Measurements from ENCODE around the gene SH2D5. TPM values are rescaled to one million over a fixed set of nuclear protein-coding genes. Genes with fewer than 3 reads are reported as not detected.

SH2D5 gene
- total RNA-seq, result 0.64 TPM

DNA sequence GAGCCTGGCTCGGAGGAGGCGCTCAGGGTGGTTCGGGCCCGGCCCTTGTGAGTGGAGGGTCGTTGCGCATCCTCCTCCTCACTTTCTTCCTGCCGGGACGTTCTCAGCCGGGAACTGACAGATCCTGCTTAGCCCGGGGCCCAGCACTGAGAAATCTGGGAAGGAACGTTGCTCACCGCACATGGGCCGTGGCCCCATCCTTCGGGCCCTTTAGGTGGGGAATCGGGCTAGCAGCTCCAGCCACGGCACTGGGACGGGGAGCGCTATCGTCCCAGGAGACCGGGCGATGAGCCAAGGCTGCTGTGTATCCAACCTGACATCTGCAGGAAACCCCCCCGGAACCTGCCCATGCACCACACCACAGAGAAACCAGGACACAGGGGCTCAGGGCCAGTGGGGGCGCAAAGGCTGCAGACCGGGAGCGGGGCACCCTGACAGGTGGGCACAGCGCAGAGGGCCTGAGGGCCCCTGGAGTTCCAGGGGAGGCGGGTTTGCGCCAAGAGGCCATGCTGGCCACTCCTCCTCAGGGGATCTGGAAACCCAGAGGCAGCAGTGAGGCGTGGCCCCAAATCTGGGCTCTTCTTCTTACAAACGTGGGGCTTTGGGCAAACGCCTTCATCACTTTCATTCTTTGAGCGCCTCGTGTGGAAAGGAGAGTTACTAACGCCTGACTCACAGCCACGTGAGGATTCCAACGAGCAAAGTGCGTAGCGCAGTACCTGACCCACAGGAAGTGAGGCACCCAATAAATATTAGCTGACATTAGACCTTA, at the start of gene SH2D5:
TSS of gene SH2D5 (minus strand) at position 116 of the 772 bp plus-strand sequence. CDS start 4,659 bp downstream, outside the sequence.
- ATAC-seq, result peak; percentile 75

DNA sequence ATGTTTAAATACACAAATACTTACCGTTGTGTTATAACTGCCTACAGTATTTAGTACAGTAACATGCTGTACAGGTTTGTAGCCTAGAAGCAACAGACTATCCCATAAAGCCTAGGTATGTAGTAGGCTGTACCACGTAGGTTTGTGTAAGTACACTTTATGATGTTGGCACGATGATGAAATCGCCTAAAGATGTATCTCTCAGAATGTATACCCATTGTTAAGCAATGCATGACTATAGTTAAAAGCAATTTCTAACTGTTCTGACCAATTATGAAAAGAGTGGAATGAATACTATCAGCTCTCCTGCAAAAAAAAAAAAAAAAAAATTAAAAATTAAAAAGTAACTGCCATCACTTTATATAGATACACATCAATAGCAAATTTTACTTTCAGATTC, 43.2 kb upstream of the SH2D5 start:
- ATAC-seq, result no peak

DNA sequence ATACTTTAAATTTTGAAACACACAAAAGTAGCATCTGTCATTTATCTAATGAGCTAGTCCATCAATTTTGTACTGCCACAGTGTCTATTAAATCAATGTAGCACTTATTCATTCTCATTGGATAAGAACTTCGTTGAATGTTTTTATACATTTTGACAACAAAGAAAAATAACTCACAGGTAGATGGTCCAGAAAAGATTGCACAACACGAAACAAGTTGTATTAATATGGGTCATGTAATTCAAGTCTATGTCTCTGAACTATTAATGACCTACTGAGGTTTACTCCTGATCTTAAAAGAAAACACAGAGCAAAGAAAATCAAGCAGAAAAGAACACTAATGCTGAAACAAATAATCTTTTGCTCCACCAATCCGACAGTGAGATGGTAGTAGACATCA, 39.3 kb upstream of the SH2D5 start:
- ATAC-seq, result no peak

DNA sequence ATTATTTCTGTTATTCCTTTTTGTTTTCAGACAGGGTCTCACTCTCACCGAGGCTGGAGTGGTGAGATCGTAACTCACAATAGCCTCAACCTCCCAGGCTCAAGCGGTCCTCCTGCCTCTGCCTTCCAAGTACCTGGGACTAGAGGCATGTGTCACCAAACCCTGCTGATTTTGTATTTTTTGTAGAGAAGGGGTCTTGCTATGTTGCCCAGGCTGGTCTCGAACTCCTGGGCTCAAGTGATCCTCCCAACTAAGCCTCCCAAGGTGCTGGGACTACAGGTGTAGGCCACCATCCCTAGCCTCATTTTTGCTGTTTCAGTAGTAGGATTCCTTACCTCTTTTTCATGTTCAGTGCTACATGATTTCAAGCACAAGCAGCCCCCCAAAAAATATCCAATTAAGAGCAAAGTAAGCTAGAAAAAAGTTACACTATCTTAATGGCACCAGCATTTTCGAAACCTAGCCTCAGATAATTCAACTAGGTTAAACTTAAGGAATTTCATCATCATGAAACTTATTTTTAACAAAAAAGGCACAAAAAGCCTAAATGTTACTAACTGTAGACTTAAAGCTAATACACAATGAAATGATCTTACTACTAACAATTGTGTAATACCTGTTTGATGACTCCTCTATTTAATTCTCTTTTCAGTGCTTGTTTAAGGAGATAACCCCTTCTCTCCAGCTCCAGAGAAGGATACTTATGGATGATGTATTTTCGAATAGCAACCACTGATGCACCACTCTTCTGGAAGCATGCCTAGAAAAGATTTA, 38.0 kb upstream of the SH2D5 start:
- ATAC-seq, result no peak

DNA sequence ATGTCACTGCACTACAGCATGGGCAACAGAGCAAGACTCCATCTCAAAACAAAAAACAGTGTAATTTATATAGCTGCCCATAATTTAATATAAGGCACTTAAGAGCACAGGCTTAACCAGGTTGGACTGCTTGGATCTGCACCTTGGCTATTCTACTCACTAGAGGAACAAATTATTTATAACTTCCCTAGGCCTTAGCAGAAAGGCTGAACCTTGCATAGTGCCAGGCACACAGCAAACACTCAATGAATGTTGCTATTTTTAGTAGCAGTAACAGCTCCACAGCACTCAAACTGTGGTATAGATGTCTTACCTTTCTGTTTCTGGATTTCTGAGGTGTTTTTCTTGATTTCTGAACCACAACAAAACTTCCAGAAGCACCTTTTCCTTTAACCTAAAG, 34.8 kb upstream of the SH2D5 start:
- no peak for ATAC-seq

DNA sequence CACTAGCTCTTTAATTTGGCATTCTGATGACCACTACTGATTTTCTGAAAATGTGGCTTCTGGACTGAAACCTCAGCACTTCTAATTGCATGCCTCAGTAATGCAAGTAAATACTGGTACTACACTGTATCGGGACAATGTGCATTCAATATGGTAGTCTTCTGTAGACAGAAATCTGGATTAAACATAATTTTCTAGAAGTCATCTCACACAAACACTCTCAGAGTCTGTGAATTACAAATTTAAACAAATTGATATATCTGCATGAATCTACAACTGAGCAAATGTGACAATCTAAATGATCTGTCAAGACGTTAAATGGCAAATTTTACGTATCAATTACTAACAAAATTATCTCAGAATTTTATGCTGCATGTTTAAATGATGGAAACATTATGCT, 30.9 kb upstream of the SH2D5 start:
- ATAC-seq, result no peak

DNA sequence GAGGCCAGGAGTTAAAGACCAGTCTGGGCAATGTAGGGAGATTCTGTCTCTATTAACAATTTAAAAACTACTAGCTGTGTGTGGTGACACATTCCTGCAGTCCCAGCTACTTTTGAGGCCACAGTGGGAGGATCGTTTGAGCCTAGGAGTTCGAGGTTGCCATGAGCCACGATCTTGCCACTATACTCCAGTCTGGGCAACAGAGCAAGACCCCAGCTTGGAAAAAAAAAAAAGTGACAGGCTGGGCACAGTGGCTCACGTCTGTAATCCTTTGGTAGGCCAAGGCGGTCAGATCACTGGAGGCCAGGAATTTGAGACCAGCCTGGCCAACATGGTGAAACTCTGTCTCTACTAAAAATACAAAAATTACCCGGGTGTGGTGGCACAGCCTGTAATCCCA, 27.8 kb upstream of the SH2D5 start:
- ATAC-seq, result no peak

DNA sequence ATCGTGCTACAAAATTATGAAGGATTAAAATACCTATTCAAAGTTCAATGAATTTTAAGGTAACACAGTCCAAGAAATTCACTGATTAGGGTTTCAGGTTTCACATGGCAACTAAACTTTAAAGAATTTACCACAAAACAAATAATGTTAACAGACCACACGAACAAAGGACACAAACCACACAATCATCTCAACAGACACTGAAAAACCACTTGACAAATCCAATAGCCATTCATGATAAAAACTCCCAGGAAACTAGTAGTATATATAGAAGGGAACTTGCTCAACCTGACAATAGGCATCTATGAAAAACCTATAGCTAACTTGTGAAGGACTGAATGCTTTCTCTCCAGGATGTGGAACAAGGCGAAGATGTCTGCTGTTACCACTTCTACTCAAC, 21.1 kb upstream of the SH2D5 start:
- no peak for ATAC-seq

DNA sequence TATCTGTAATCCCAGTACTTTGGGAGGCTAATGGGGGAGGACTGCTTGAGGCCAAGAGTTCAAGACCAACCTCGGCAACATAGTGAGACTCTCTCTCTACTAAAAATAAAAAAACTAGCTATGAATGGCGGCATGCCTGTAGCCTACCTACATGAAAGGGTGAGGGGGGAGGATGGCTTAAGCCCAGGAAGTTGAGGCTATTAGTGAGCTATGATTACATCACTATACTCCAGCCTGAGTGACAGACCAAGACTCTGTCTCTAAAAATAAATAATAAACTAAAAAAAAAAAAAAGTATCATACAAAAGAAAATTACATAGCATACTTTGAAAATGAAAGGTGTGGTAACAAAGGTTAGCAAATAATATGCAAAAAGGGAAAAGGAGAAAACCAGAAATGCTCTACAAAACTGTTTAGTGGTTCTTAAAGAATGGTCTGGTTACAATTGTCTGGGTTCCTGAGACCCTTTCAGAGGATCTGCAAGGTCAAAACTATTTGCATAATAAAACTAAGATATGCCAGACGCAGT, 19.0 kb upstream of the SH2D5 start:
- no peak for ATAC-seq

DNA sequence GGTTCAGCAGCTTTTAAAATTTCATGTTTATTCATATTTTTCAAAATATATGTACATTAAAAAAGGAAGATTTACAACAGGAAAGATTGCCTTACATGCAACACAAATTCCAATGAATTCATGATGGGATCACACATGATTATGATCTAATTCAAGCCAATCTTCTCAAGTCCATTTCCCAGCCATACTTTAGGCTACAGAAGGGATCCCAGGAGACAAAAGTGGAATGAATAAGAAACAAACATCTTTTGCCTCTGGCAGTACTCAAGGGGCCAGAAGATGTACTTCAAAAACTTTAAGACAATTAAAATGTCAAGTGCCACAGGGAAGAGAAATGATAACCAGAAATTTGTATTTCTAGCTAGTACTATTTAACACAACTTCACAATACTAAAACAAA, 10.2 kb upstream of the SH2D5 start:
- no peak for ATAC-seq

DNA sequence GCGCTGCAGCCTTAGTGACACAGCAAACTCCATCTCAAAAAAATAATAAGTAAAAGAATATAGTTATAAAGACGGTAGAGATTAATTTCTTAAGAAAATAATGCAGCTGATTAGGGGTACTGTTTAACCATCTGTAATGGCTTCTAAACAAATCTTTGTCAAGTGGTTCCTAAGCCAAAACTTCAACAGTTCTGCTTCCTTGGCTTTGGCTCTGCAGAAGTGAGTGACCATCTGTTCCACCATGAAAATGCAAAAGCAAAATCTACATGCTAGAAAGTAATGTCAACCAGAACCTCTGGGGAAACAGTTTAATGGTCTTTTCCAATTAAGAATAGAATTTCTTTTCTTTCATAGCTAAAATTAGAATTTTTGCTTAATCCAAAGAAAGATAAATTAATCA, 8.3 kb upstream of the SH2D5 start:
- no peak for ATAC-seq

DNA sequence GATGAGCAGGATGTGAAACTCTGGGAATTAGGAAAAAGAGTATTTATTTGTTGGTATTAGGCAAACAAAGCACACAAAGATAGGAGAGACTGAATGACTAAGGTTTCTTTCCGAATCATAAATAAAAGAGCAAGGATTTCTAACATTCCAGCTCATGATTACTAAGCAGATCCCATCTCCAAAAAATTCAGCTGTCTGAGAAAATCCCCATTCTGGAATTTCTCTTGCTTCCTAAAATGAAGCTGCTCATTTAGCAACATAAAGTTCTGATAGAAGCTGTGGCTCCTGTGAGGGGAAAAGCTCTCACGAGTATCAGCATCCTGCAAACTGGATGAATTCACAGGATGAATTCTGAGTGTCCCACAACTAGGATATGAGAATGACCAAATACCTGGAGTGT, 6.7 kb upstream of the SH2D5 start:
- ATAC-seq, result no peak

DNA sequence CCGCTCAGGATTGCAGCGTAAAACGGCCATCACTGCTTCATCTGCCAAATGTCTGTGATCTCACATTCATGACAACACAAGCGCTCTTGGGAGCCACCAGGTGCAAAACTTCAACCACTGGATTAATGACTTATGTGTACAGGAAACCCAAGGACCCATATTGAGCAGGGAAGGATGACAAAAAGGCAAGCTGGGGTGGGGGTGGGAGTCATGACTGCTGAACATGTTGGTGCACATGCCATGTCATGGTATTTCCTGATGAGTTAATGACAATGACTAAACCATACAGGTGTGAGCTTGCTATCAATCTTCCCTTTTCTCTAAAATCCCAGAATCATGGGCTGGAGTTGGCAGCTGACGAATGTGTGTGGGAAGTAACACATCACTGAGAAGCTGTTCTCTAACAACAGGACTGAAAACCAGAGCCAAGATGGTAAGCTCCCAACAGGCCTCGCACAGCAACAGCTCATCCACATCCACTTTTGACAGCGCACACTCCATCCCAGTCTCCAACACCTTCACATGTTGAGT, 3.1 kb upstream of the SH2D5 start:
- peak; percentile 83 for ATAC-seq

DNA sequence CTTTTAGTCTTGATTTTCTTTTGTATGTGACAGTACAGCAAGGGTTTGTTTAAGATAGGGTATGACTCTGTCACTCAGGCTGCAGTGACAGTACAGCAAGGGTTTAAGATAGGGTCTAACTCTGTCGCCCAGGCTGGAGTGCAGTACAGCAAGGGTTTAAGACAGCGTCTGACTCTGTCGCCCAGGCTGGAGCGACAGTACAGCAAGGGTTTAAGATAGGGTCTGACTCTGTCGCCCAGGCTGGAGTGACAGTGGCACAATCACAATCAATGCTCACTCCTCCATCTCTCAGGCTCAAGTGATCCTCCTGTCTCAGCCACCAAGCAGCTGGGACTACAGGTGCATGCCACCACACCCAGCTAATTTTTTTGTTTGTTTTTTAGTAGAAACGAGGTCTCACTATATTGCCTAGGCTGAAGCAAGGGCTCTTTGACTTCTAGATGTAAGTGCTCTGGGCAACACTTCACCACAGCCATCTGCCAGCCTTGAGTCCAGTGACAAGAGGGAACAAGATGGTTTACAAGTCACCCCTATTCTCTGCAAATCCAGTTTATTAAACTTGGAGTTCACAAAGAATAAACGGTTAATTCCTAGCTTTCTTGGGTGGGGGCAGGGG, 965 bp upstream of the SH2D5 start:
- ATAC-seq, result no peak

DNA sequence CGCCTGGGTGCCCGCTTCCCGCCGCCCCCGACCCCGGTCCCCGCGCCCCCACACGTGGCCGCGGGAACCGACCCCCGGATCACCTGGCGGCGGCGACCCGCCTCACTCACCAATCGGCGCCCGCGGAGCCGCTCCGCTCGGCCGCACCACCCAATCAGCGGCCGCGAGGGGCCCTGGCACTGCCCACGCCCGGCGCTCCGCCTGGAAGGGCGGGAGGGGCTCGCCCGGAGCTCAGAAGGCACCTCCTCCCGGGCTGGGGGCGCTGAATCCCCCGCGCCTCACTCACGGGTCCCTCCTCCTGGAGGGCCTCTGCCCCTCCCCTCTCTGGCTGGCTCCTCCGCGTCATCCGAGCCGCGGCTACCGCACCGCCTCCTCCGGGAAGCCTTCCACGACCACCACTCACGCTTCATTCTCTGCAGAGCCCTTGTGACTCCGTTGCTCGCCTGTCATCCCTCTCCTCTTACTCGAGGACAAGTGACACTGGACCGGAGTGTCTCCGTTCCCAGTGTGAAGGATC, 374 bp downstream of the SH2D5 start:
- ATAC-seq, result peak; percentile 2

DNA sequence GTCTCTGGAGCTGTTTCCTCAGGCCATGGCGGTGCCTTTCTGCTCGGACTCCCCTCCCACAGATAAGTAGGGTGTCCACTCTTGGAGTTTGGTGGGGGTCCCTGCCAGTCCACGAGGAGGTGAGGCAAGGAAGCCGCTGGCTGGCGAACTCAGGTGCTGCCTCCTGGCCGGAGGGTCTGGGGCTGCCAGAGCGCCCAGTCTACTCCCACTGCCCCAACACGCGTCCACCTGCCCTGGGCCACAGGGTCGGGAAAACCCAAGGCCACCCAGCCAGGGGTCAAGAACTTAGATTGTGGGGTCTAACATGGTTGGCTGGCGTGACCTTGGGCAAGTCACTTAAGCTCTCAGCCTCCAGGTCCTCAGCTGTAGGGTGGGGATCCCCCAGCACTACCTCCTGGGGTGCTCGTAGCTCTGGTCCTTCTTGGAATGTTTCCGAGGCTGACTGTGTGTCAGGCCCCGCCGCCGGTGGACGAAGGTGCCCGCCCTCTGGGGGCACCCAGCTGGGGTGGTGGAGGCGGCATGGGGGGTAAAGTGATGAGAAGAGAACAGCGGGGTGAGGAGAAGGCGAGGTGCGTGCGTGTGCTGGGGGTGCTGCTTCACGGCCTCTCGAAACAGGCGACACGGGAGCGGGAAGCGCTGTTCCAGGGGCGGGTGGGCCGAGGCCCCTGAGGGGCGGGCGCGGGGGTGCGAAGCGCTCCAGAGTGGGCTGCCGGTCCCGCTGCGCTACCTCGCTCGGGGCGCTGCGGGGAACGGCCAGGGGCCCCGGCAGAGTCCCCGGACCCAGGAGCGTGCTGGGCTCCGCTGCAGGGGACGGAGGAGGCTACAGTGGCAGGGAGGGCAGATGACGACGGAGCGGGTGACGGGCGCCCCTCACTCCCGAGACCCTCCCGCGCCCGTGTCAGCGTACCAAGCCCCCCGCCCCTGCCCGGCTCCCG, 1.2 kb downstream of the SH2D5 start:
- ATAC-seq, result no peak

DNA sequence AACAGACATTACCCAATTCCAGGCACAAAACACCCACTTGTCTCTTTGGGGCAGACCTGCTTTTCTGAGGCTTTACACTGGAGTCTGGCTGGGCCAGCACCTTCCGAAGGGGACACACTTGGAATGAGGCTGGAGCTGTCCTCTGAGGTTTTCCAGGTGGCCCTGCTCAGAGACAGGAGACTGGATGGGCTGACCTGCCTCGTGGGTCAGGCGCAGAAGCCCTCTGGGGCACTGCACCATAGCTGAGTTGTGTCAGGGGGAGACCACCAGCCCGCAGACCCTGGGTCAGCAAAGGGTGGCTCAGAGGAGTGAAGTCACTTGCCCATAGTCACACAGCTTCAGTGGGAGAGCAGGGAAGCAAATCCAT, 1.8 kb downstream of the SH2D5 start:
- ATAC-seq, result no peak

DNA sequence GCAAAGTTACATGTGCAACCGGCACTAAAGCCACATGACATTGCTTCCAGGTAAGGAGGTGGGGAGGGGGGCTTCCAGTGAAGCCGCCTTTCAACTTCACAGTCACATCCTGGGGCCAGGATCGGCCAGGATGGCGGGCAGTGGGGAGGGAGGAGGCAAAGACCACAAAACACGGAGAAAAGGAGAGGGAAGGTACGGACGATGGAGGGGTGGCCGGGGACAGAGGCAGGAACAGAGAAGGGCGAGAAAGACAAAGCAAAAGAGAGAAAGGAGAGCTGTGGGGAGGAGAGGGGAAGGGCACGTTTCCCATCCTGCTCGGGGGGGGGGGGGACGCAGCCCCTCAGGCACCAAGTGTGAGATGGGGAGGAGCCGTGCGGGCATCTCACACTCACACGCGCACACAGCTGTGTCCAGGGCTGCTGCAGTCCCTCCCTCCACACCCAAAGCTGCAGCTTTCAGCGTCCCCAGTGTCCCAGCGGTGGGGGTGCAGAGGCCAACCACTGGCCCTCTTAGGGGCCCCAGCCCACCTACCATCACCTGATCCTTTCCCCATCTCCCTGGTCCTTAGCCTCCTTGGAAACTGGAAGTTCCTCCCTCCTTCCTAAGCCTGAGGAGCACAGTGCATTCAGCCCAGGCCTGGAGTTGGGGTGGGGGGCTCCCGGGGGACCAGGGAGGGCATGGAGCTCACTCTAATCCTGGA, 2.4 kb downstream of the SH2D5 start:
- ATAC-seq, result no peak

DNA sequence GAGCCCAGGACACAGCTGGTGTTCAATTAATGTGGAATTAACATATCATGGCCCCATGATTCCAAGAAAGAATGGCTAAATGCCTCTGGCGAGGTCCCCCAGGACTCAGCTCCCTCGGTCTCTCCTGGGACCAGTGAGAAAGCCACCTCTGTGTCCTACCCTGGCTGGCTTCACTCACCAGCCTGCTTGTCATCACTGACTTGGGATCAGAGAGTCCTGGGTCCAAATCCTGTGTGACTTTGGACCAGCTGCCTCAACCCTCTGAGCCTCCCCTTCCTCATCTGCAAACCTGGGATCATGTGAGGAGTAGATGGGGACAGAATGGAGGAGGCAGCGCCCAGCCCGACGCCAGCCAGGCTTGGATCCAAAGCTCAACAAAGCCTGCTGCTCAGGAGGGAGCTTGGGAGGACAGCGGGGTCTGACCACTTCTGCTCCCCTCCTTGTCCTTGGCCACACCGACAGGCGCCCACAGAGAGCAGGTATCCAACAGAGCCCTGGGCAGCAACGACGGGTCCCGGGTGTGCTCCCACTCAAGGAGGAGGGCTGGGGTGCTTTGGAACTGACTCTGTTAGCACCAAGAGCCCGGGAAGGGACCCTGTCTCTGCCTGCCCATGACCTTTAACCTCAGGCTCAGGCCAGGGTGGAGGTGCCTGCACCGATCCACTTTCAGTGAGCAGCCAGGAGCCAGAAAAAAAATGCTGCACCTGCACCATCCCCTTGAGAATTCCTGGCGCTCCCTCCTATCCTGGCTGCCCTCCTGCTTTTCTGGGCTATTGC, 3.2 kb downstream of the SH2D5 start:
- no peak for ATAC-seq

DNA sequence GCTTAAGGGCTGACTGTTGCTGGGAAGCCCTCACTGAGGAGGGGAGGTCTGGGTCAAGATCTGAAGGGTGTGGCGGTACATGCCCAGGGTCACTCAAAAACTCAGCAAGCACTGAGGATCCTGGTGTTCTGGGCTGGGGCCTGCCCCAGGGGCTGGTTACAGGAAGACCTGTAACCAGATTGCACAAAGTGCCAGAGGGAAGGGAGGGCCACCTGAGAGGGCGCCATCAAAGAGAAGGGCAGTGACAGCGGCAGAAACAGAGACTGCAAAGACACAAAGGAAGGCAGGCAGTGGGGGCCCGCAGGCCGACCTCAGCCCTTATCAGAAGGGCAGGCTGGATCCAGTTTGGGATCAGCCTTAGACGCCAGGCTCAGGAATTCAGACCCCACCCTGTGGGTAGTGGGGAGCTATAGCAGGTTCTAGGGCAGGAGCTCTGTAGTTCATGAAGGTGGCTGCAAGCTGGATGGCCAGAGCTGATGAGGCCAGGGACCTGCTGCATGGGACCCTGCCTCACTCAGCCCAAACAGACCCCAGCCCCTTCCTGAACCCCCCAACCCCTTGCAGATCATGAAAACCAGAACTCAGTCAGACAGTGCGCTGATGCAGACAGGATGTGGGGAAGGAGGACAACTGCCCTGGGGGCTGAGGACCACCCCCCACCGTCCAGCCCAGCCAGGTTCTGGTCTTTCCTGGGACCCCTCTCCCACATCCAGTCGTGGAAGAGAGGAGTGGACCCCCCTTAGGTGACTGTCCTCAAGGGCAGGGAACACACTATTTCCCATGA, 3.9 kb downstream of the SH2D5 start:
- ATAC-seq, result no peak
